ENCODE measurements around the gene TUBB4A.

GRCh38 chr19:6459262-6460098 lies 42.6 kb downstream of the TUBB4A start, which contains the start of gene SLC25A23:
- TF ChIP-seq, protein P1, sequence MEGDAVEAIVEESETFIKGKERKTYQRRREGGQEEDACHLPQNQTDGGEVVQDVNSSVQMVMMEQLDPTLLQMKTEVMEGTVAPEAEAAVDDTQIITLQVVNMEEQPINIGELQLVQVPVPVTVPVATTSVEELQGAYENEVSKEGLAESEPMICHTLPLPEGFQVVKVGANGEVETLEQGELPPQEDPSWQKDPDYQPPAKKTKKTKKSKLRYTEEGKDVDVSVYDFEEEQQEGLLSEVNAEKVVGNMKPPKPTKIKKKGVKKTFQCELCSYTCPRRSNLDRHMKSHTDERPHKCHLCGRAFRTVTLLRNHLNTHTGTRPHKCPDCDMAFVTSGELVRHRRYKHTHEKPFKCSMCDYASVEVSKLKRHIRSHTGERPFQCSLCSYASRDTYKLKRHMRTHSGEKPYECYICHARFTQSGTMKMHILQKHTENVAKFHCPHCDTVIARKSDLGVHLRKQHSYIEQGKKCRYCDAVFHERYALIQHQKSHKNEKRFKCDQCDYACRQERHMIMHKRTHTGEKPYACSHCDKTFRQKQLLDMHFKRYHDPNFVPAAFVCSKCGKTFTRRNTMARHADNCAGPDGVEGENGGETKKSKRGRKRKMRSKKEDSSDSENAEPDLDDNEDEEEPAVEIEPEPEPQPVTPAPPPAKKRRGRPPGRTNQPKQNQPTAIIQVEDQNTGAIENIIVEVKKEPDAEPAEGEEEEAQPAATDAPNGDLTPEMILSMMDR (IDR thresholded peaks at IDR 0.05) = no peak
- TF ChIP-seq POLR2A (IDR thresholded peaks at IDR 0.05) = no peak

Data from lower leg skin (tissue), 3 donors.